GM19397 (cell line): ENCODE results near the gene GCSH.

Experiments
- ATAC-seq: cut with Tn5 transposase; IDR thresholded peaks from one replicate; pipeline ENCODE4 v1.9.1; 2021; ENCODE audit warnings: mild to moderate bottlenecking, moderate library complexity; ENCODE audit not compliant: unreplicated experiment

The GCSH gene

GRCh38 chr16:81105946-81106345 lies 9.8 kb upstream of the GCSH start:
- no peak for ATAC-seq

- ATAC-seq, result no peak
Measured at GRCh38 chr16:81101702-81102101, 5.5 kb upstream of the GCSH start.

- ATAC-seq, result no peak
Measured at GRCh38 chr16:81099958-81100357, 3.8 kb upstream of the GCSH start.

GRCh38 chr16:81097230-81097629 lies 1.0 kb upstream of the GCSH start:
- ATAC-seq, result no peak

- ATAC-seq, result no peak
Measured at GRCh38 chr16:81096715-81097208, 567 bp upstream of the GCSH start.

- ATAC-seq, result no peak
Measured at GRCh38 chr16:81095653-81095952, 592 bp downstream of the GCSH start.

GRCh38 chr16:81094771-81095251 lies 1.4 kb downstream of the GCSH start:
- no peak for ATAC-seq

- ATAC-seq, result no peak
Measured at GRCh38 chr16:81088836-81089235, 7.4 kb downstream of the GCSH start.

GRCh38 chr16:81081014-81081413 lies 15.2 kb downstream of the GCSH start:
- ATAC-seq, result no peak

GRCh38 chr16:81080233-81080632 lies 16.0 kb downstream of the GCSH start:
- ATAC-seq, result no peak

GRCh38 chr16:81077076-81077940 lies 18.9 kb downstream of the GCSH start, which contains the start of gene C16orf46:
C16orf46 (minus strand) TSS chr16:81077238; CDS start chr16:81063955, 13,283 bp downstream.
- ATAC-seq, result peak; percentile 94

- peak; percentile 81 for ATAC-seq
Measured at GRCh38 chr16:81076566-81077075, 19.6 kb downstream of the GCSH start.

GRCh38 chr16:81073560-81074330 lies 22.4 kb downstream of the GCSH start:
- ATAC-seq, result no peak

- no peak for ATAC-seq
Measured at GRCh38 chr16:81071805-81072204, 24.4 kb downstream of the GCSH start.

- ATAC-seq, result no peak
Measured at GRCh38 chr16:81070979-81071378, 25.2 kb downstream of the GCSH start.

- no peak for ATAC-seq
Measured at GRCh38 chr16:81069063-81069462, 27.1 kb downstream of the GCSH start.

GRCh38 chr16:81067166-81067565 lies 29.0 kb downstream of the GCSH start:
- no peak for ATAC-seq

- ATAC-seq, result no peak
Measured at GRCh38 chr16:81066681-81067080, 29.5 kb downstream of the GCSH start.

GRCh38 chr16:81061871-81062608 lies 34.2 kb downstream of the GCSH start:
- no peak for ATAC-seq

- ATAC-seq, result no peak
Measured at GRCh38 chr16:81061307-81061640, 34.9 kb downstream of the GCSH start.
